HEK293 (cell line): ENCODE measurements around the gene SFMBT2.

Experiments used
- CTCF ChIA-PET: fragments of 350-600 bp; formaldehyde crosslinking; extraction: SDS; loops from one replicate; lab custom pipeline; 2021; ENCODE audit warnings: antibody characterized with exemption; lab: Yijun Ruan, JAX
- POLR2A ChIA-PET: fragments of 300-600 bp; formaldehyde crosslinking; extraction: SDS; loops from one replicate; lab custom pipeline; 2020; ENCODE audit warnings: antibody characterized with exemption, inconsistent platforms; lab: Yijun Ruan, JAX
- H3K27ac ChIP-seq: fragments of 200-500 bp; sonication (Bioruptor generic); 2 replicates; pipeline ENCODE4 v1.5.1; 2014; ENCODE audit warnings: low read depth, low read length, control low read depth, inconsistent platforms; ENCODE audit errors: extremely low read depth
- H3K36me3 ChIP-seq, 2 experiments: fragments of 200-500 bp in 1 of 2; sonication (Bioruptor generic) in 1 of 2; 1 replicate in 1 of 2; 2 replicates in 1 of 2; pipeline ENCODE4 v1.5.1; 2014 to 2017; ENCODE audit warnings: inconsistent platforms in 2 of 2, low read length in 2 of 2; ENCODE audit not compliant: control insufficient read depth in 2 of 2, insufficient read depth in 1 of 2
- H3K4me1 ChIP-seq: fragments of 200-500 bp; sonication (Bioruptor generic); 2 replicates; pipeline ENCODE4 v1.5.1; 2014; ENCODE audit warnings: mild to moderate bottlenecking, low read length, inconsistent platforms; ENCODE audit not compliant: control insufficient read depth, insufficient read depth
- H3K4me3 ChIP-seq: 2 replicates; pipeline ENCODE4 v1.5.1; 2011; ENCODE audit warnings: low read depth, mild to moderate bottlenecking, control low read depth, low read length, moderate library complexity
- H3K9me3 ChIP-seq: fragments of 200-500 bp; sonication (Bioruptor generic); 2 replicates; pipeline ENCODE4 v1.5.1; 2014; ENCODE audit warnings: low read depth, low read length, inconsistent platforms; ENCODE audit not compliant: control insufficient read depth, insufficient read depth
- GLI2 ChIP-seq: fragments of 450-650 bp; formaldehyde crosslinking; IDR thresholded peaks from 2 replicates; pipeline ENCODE4; 2017; ENCODE audit warnings: missing biosample characterization, missing genetic modification characterization, low read depth, borderline replicate concordance
- KLF1 ChIP-seq: fragments of 450-650 bp; formaldehyde crosslinking; IDR thresholded peaks from 2 replicates; pipeline ENCODE4 v1.5.1; 2016; ENCODE audit warnings: missing biosample characterization, missing genetic modification characterization
- SP3 ChIP-seq: fragments of 450-650 bp; formaldehyde crosslinking; IDR thresholded peaks from 2 replicates; pipeline ENCODE4 v1.5.1; 2016; ENCODE audit warnings: missing biosample characterization, missing genetic modification characterization
- YY2 ChIP-seq: fragments of 450-650 bp; formaldehyde crosslinking; IDR thresholded peaks from 2 replicates; pipeline ENCODE4 v1.5.1; 2016; ENCODE audit warnings: missing biosample characterization, missing genetic modification characterization
- ZFP69B ChIP-seq: fragments of 450-650 bp; formaldehyde crosslinking; IDR thresholded peaks from 2 replicates; pipeline ENCODE4 v1.5.1; 2016; ENCODE audit warnings: missing biosample characterization, missing genetic modification characterization
- ZNF112 ChIP-seq: fragments of 450-650 bp; formaldehyde crosslinking; IDR thresholded peaks from 2 replicates; pipeline ENCODE4 v1.5.0; 2017; ENCODE audit warnings: missing biosample characterization, missing genetic modification characterization
- ZNF133 ChIP-seq: fragments of 450-650 bp; formaldehyde crosslinking; IDR thresholded peaks from 2 replicates; pipeline ENCODE4 v1.5.1; 2016; ENCODE audit warnings: missing biosample characterization, missing genetic modification characterization
- ZNF202 ChIP-seq: fragments of 450-650 bp; formaldehyde crosslinking; IDR thresholded peaks from 2 replicates; pipeline ENCODE4 v1.5.1; 2016; ENCODE audit warnings: missing biosample characterization, missing genetic modification characterization, borderline replicate concordance
- ZNF214 ChIP-seq: fragments of 450-650 bp; formaldehyde crosslinking; IDR thresholded peaks from 2 replicates; pipeline ENCODE4 v1.5.1; 2017; ENCODE audit warnings: missing biosample characterization, mild to moderate bottlenecking, missing genetic modification characterization, borderline replicate concordance
- ZNF311 ChIP-seq: fragments of 450-650 bp; formaldehyde crosslinking; IDR thresholded peaks from 2 replicates; pipeline ENCODE4 v1.5.1; 2017; ENCODE audit warnings: missing biosample characterization, missing genetic modification characterization, borderline replicate concordance
- ZNF350 ChIP-seq: fragments of 450-650 bp; formaldehyde crosslinking; IDR thresholded peaks from 2 replicates; pipeline ENCODE4 v1.5.0; 2017; ENCODE audit warnings: missing biosample characterization, mild to moderate bottlenecking, missing genetic modification characterization
- ZNF366 ChIP-seq: fragments of 450-650 bp; formaldehyde crosslinking; conservative IDR thresholded peaks from 2 replicates; pipeline ENCODE4 v1.5.1; 2016; ENCODE audit warnings: missing biosample characterization, missing genetic modification characterization
- ZNF426 ChIP-seq: fragments of 450-650 bp; formaldehyde crosslinking; IDR thresholded peaks from 2 replicates; pipeline ENCODE4 v1.5.1; 2017; ENCODE audit warnings: missing biosample characterization, missing genetic modification characterization, mild to moderate bottlenecking, inconsistent platforms, moderate library complexity
- ZNF600 ChIP-seq: fragments of 450-650 bp; formaldehyde crosslinking; IDR thresholded peaks from 2 replicates; pipeline ENCODE4 v1.5.1; 2016; ENCODE audit warnings: missing biosample characterization, missing genetic modification characterization
- ZNF610 ChIP-seq: fragments of 450-650 bp; formaldehyde crosslinking; IDR thresholded peaks from 2 replicates; pipeline ENCODE4 v1.5.1; 2016; ENCODE audit warnings: missing biosample characterization, missing genetic modification characterization, borderline replicate concordance
- ZNF624 ChIP-seq: fragments of 450-650 bp; formaldehyde crosslinking; IDR thresholded peaks from 2 replicates; pipeline ENCODE4 v1.5.1; 2017; ENCODE audit warnings: missing biosample characterization, missing genetic modification characterization
- TF ChIP-seq, protein P1 (sequence below): fragments of 450-650 bp; formaldehyde crosslinking; IDR thresholded peaks from 2 replicates; pipeline ENCODE4 v1.5.1; 2017; ENCODE audit warnings: missing biosample characterization, missing genetic modification characterization
- TF ChIP-seq, protein P2 (sequence below): fragments of 450-650 bp; formaldehyde crosslinking; IDR thresholded peaks from 2 replicates; pipeline ENCODE4 v1.5.1; 2016; ENCODE audit warnings: missing biosample characterization, missing genetic modification characterization
- TF ChIP-seq, protein P3 (sequence below): fragments of 450-650 bp; formaldehyde crosslinking; IDR thresholded peaks from 2 replicates; pipeline ENCODE4 v1.5.1; 2016; ENCODE audit warnings: missing biosample characterization, missing genetic modification characterization
- TF ChIP-seq, protein P4 (sequence below): fragments of 450-650 bp; formaldehyde crosslinking; IDR thresholded peaks from 2 replicates; pipeline ENCODE4 v1.5.1; 2016; ENCODE audit warnings: missing biosample characterization, missing genetic modification characterization
- TF ChIP-seq, protein P5 (sequence below): fragments of 450-650 bp; formaldehyde crosslinking; IDR thresholded peaks from 2 replicates; pipeline ENCODE4 v1.5.1; 2016; ENCODE audit warnings: missing biosample characterization, missing genetic modification characterization
- TF ChIP-seq, protein P6 (sequence below): fragments of 450-650 bp; formaldehyde crosslinking; conservative IDR thresholded peaks from 2 replicates; pipeline ENCODE4 v1.5.1; 2016; ENCODE audit warnings: low read depth, missing biosample characterization, missing genetic modification characterization

SFMBT2 gene

DNA sequence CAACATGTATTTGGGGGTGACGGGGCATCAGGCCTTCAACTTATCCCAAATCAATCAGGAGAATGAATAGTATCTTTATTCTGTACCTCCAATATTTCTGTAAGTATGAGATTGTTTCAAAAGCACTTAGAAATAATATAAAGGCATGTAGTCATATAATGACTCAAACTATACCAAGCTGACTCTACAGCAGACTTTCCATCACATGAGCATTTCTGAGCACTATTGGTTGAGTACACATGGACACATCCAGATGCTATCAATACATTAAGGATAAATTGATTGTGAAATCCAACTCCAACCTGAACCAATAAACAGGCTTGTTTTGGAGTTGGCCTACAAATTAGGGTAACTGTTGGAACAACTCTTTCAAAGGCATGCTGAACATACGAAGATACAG, 229.4 kb downstream of the SFMBT2 start:
- no peaks in the 10 kb centered on the region for H3K9me3 ChIP-seq
- no peak overlapping the region for H3K4me3 ChIP-seq
- POLR2A ChIA-PET: no interaction called here
- H3K4me1 ChIP-seq: no peaks in the 10 kb centered on the region
- CTCF ChIA-PET: interaction anchor here (0.6 kb wide), 1 partner anchor 50 kb away, joined by 4 read pairs; no protein-coding TSS in a partner anchor
- H3K27ac ChIP-seq: no peak overlapping the region
- TF ChIP-seq ZNF311 (tag by site-specific recombination): no peak
- no peak for TF ChIP-seq ZNF214
- TF ChIP-seq KLF1 (tag by site-specific recombination): no peak
- TF ChIP-seq SP3 (tag by site-specific recombination): no peak
- TF ChIP-seq YY2 (tag by site-specific recombination): no peak
- TF ChIP-seq ZFP69B: no peak
- no peak for TF ChIP-seq ZNF350 (tag by site-specific recombination)
- no peak for TF ChIP-seq ZNF624 (tag by site-specific recombination)
- peaks cover 0 to 28% of the 10 kb centered on the region in 2 experiments; a peak in 1 of 3 replicates for H3K36me3 ChIP-seq

DNA sequence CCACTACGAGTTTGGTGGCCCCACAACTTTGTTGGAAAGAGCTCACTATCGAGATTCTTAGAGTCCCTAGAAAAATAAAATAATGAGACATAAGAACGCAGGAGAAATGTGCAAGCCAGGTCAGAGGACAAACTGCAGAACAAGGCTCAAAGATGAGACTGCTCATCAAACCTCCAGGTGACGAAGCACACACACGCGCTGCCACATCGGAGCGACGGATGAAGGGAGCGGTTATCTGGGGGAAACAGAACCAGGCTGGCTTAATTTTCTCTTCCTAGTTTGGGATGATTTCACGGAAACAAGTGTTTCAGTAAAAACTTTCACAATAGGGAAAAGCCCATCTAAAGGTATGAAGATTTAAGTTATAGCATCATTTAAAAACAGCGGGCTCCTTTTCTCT, 231.3 kb downstream of the SFMBT2 start:
- Histone ChIP-seq H3K27ac (no peak overlapping the region), H3K4me1 (no peaks in the 10 kb centered on the region), H3K9me3 (no peaks in the 10 kb centered on the region), H3K36me3 (peaks cover 0 to 40% of the 10 kb centered on the region in 2 experiments; a peak in 1 of 3 replicates), H3K4me3 (no peak overlapping the region)
- ChIA-PET POLR2A (no interaction called here), CTCF (no interaction called here)
- no peak for TF ChIP-seq ZNF600
- TF ChIP-seq, protein P1, sequence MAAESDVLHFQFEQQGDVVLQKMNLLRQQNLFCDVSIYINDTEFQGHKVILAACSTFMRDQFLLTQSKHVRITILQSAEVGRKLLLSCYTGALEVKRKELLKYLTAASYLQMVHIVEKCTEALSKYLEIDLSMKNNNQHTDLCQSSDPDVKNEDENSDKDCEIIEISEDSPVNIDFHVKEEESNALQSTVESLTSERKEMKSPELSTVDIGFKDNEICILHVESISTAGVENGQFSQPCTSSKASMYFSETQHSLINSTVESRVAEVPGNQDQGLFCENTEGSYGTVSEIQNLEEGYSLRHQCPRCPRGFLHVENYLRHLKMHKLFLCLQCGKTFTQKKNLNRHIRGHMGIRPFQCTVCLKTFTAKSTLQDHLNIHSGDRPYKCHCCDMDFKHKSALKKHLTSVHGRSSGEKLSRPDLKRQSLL (tag by site-specific recombination): no peak
- TF ChIP-seq ZNF426: no peak
- TF ChIP-seq KLF1 (tag by site-specific recombination): no peak
- TF ChIP-seq, protein P2, sequence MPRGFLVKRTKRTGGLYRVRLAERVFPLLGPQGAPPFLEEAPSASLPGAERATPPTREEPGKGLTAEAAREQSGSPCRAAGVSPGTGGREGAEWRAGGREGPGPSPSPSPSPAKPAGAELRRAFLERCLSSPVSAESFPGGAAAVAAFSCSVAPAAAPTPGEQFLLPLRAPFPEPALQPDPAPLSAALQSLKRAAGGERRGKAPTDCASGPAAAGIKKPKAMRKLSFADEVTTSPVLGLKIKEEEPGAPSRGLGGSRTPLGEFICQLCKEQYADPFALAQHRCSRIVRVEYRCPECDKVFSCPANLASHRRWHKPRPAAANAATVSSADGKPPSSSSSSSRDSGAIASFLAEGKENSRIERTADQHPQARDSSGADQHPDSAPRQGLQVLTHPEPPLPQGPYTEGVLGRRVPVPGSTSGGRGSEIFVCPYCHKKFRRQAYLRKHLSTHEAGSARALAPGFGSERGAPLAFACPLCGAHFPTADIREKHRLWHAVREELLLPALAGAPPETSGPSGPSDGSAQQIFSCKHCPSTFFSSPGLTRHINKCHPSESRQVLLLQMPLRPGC (tag by site-specific recombination): no peak
- TF ChIP-seq, protein P3, sequence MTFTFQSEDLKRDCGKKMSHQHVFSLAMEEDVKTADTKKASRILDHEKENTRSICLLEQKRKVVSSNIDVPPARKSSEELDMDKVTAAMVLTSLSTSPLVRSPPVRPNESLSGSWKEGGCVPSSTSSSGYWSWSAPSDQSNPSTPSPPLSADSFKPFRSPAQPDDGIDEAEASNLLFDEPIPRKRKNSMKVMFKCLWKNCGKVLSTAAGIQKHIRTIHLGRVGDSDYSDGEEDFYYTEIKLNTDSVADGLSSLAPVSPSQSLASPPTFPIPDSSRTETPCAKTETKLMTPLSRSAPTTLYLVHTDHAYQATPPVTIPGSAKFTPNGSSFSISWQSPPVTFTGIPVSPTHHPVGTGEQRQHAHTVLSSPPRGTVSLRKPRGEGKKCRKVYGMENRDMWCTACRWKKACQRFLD (tag by site-specific recombination): no peak
- TF ChIP-seq ZNF366 (tag by site-specific recombination): no peak
- TF ChIP-seq ZNF112 (tag by site-specific recombination): no peak
- no peak for TF ChIP-seq ZNF610 (tag by site-specific recombination)

DNA sequence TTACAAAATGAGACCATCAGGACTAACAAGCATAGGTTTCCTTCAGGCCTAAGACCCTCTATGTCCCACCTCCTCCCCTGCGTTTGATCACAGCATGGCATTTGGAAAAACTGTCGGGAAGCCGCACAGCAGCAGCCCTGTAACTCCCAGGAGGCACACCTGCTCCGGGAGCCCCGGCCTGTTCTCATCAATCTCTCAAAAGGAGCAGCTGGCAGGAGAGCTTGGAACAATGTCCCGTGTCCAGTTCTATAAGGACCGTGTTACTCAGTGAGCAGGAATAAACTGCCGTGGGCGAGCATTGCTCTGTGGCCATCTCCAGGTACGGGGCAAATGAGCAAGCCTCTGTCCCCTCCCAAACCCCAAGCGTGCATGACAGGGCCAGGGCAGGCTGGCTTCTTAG, 236.9 kb downstream of the SFMBT2 start:
- H3K36me3 ChIP-seq: peaks cover 0 to 72% of the 10 kb centered on the region in 2 experiments; a peak in 2 of 3 replicates
- ChIA-PET POLR2A (no interaction called here), CTCF (no interaction called here)
- no peak overlapping the region for H3K4me3 ChIP-seq
- H3K4me1 ChIP-seq: no peaks in the 10 kb centered on the region
- H3K27ac ChIP-seq: no peak overlapping the region
- H3K9me3 ChIP-seq: no peaks in the 10 kb centered on the region
- TF ChIP-seq ZNF133 (tag by site-specific recombination): no peak
- TF ChIP-seq SP3 (tag by site-specific recombination): no peak
- TF ChIP-seq ZNF202 (tag by site-specific recombination): no peak
- TF ChIP-seq GLI2 (tag by site-specific recombination): no peak
- TF ChIP-seq, protein P4, sequence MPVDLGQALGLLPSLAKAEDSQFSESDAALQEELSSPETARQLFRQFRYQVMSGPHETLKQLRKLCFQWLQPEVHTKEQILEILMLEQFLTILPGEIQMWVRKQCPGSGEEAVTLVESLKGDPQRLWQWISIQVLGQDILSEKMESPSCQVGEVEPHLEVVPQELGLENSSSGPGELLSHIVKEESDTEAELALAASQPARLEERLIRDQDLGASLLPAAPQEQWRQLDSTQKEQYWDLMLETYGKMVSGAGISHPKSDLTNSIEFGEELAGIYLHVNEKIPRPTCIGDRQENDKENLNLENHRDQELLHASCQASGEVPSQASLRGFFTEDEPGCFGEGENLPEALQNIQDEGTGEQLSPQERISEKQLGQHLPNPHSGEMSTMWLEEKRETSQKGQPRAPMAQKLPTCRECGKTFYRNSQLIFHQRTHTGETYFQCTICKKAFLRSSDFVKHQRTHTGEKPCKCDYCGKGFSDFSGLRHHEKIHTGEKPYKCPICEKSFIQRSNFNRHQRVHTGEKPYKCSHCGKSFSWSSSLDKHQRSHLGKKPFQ (tag by site-specific recombination): no peak
- TF ChIP-seq, protein P5, sequence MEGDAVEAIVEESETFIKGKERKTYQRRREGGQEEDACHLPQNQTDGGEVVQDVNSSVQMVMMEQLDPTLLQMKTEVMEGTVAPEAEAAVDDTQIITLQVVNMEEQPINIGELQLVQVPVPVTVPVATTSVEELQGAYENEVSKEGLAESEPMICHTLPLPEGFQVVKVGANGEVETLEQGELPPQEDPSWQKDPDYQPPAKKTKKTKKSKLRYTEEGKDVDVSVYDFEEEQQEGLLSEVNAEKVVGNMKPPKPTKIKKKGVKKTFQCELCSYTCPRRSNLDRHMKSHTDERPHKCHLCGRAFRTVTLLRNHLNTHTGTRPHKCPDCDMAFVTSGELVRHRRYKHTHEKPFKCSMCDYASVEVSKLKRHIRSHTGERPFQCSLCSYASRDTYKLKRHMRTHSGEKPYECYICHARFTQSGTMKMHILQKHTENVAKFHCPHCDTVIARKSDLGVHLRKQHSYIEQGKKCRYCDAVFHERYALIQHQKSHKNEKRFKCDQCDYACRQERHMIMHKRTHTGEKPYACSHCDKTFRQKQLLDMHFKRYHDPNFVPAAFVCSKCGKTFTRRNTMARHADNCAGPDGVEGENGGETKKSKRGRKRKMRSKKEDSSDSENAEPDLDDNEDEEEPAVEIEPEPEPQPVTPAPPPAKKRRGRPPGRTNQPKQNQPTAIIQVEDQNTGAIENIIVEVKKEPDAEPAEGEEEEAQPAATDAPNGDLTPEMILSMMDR (tag by site-specific recombination): no peak
- TF ChIP-seq, protein P6, sequence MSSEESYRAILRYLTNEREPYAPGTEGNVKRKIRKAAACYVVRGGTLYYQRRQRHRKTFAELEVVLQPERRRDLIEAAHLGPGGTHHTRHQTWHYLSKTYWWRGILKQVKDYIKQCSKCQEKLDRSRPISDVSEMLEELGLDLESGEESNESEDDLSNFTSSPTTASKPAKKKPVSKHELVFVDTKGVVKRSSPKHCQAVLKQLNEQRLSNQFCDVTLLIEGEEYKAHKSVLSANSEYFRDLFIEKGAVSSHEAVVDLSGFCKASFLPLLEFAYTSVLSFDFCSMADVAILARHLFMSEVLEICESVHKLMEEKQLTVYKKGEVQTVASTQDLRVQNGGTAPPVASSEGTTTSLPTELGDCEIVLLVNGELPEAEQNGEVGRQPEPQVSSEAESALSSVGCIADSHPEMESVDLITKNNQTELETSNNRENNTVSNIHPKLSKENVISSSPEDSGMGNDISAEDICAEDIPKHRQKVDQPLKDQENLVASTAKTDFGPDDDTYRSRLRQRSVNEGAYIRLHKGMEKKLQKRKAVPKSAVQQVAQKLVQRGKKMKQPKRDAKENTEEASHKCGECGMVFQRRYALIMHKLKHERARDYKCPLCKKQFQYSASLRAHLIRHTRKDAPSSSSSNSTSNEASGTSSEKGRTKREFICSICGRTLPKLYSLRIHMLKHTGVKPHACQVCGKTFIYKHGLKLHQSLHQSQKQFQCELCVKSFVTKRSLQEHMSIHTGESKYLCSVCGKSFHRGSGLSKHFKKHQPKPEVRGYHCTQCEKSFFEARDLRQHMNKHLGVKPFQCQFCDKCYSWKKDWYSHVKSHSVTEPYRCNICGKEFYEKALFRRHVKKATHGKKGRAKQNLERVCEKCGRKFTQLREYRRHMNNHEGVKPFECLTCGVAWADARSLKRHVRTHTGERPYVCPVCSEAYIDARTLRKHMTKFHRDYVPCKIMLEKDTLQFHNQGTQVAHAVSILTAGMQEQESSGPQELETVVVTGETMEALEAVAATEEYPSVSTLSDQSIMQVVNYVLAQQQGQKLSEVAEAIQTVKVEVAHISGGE (tag by site-specific recombination): no peak
